HepG2 (cell line): ENCODE results near the gene ESF1. TPM values are rescaled to one million over a fixed set of nuclear protein-coding genes. Genes with fewer than 3 reads are reported as not detected.

ENCODE experiments used
- ARHGAP35 ChIP-seq: sonication (generic); formaldehyde crosslinking; IDR thresholded peaks from 2 replicates; pipeline ENCODE4 v1.9.0; 2022; ENCODE audit warnings: mild to moderate bottlenecking, inconsistent platforms, moderate library complexity, missing genetic modification reagents, borderline replicate concordance
- CCAR2 ChIP-seq: fragments of 200-400 bp; formaldehyde crosslinking; optimal IDR thresholded peaks from 2 replicates; pipeline ENCODE3; 2018; ENCODE audit warnings: low read depth, mild to moderate bottlenecking, low read length, moderate library complexity
- EEA1 ChIP-seq: sonication (generic); formaldehyde crosslinking; IDR thresholded peaks from 2 replicates; pipeline ENCODE4 v1.5.1; 2020; ENCODE audit warnings: mild to moderate bottlenecking, missing genetic modification reagents, borderline replicate concordance
- ETS1 ChIP-seq: sonication (generic); formaldehyde crosslinking; IDR thresholded peaks from 2 replicates; pipeline ENCODE4 v1.4.0; 2020; ENCODE audit warnings: missing genetic modification reagents
- HES4 ChIP-seq: sonication (generic); formaldehyde crosslinking; IDR thresholded peaks from 2 replicates; pipeline ENCODE4 v1.9.0; 2021; ENCODE audit warnings: mild to moderate bottlenecking, missing genetic modification reagents, borderline replicate concordance
- NR1H2 ChIP-seq: sonication (generic); formaldehyde crosslinking; IDR thresholded peaks from 2 replicates; pipeline ENCODE4 v1.8.1; 2022; ENCODE audit warnings: low read depth, missing genetic modification reagents, borderline replicate concordance
- POGK ChIP-seq: sonication (generic); formaldehyde crosslinking; conservative IDR thresholded peaks from 2 replicates; pipeline ENCODE4 v1.8.0; 2022; ENCODE audit warnings: mild to moderate bottlenecking, moderate library complexity, missing genetic modification reagents
- TBL1XR1 ChIP-seq: fragments of 150-350 bp; IDR thresholded peaks from 2 replicates; pipeline ENCODE4 v1.6.1; 2014; ENCODE audit warnings: borderline replicate concordance, low read length; ENCODE audit not compliant: partially characterized antibody
- USF2 ChIP-seq, 2 experiments: sonication (generic) in 1 of 2; formaldehyde crosslinking in 1 of 2; IDR thresholded peaks; 2 replicates each; pipeline versions ENCODE4 v1.5.1 to v1.6.1; 2011 to 2020; ENCODE audit warnings: borderline replicate concordance in 1 of 2, low read depth in 1 of 2, low read length in 1 of 2, mild to moderate bottlenecking in 1 of 2, missing genetic modification reagents in 1 of 2, moderate library complexity in 1 of 2
- ZIK1 ChIP-seq: sonication (generic); formaldehyde crosslinking; IDR thresholded peaks from 2 replicates; pipeline ENCODE4 v1.5.0; 2020; ENCODE audit warnings: mild to moderate bottlenecking, low read depth, missing genetic modification reagents, borderline replicate concordance
- ZKSCAN5 ChIP-seq: sonication (generic); formaldehyde crosslinking; IDR thresholded peaks from 2 replicates; pipeline ENCODE4 v1.5.1; 2020; ENCODE audit warnings: mild to moderate bottlenecking, missing genetic modification reagents
- ZNF253 ChIP-seq: sonication (generic); formaldehyde crosslinking; IDR thresholded peaks from 2 replicates; pipeline ENCODE4 v1.8.0; 2022; ENCODE audit warnings: mild to moderate bottlenecking, missing genetic modification reagents, borderline replicate concordance
- ZNF329 ChIP-seq: sonication (generic); formaldehyde crosslinking; IDR thresholded peaks from 2 replicates; pipeline ENCODE4 v1.9.0; 2021; ENCODE audit warnings: low read depth, mild to moderate bottlenecking, missing genetic modification reagents
- ZNF562 ChIP-seq: sonication (generic); formaldehyde crosslinking; IDR thresholded peaks from 2 replicates; pipeline ENCODE4 v1.8.0; 2022; ENCODE audit warnings: missing genetic modification reagents, borderline replicate concordance
- ZNF572 ChIP-seq: sonication (generic); formaldehyde crosslinking; IDR thresholded peaks from 2 replicates; pipeline ENCODE4 v1.5.1; 2020; ENCODE audit warnings: mild to moderate bottlenecking, missing genetic modification reagents
- polyA plus RNA-seq, 8 experiments: library from polyadenylated mRNA; depleted of rRNA in 3 of 8; stranded (reverse) in 7 of 8; unstranded in 1 of 8; fragments of >200 nt; fragmentation: Illumina TruSeq in 4 of 8; extraction: Trizol in 4 of 8; gene quantifications; 2 replicates each; pipeline versions ENCODE4 v1.2.1 to v1.2.3, GENCODE V29; 2011 to 2016; ENCODE audit warnings: low read depth in 4 of 8, missing spikeins in 1 of 8, mixed read lengths in 1 of 8; ENCODE audit not compliant: insufficient read depth in 1 of 8
- total RNA-seq, 5 experiments: library from RNA; depleted of rRNA; stranded (reverse); fragments of >200 nt; fragmentation: Illumina TruSeq; extraction: Trizol; gene quantifications; 2 replicates each; pipeline ENCODE4 v1.2.3, GENCODE V29; 2016; ENCODE audit warnings: low read depth in 1 of 5
- TF ChIP-seq, protein P1 (sequence below): sonication (generic); formaldehyde crosslinking; IDR thresholded peaks from 2 replicates; pipeline ENCODE4 v1.5.0; 2020; ENCODE audit warnings: missing genetic modification reagents
- TF ChIP-seq, protein P2 (sequence below): sonication (generic); formaldehyde crosslinking; IDR thresholded peaks from 2 replicates; pipeline ENCODE4 v1.4.0; 2020; ENCODE audit warnings: missing genetic modification reagents, mild to moderate bottlenecking, borderline replicate concordance

Gene ESF1
- total and polyA plus RNA-seq, 2 of the 13 experiments (the other 11 are each of a cell fraction or from before 2014, with no cell fraction given), result 7.3 to 66.9 TPM

GRCh38 chr20:13784893-13785715 is at the start of gene ESF1, which contains the start of gene NDUFAF5 (continued):
- TF ChIP-seq, protein P1, sequence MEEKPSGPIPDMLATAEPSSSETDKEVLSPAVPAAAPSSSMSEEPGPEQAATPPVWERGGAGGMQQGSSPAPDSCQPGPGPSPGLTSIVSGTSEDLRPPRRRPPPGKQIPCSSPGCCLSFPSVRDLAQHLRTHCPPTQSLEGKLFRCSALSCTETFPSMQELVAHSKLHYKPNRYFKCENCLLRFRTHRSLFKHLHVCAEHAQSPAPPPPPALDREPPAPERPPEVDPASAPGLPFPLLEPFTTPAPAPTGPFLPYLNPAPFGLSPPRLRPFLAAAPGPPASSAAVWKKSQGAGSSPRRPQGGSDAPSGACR (CRISPR knock-in tag), result no peak
- TF ChIP-seq ZNF253 (0 out of 2 replicates have a peak, but pooled peaks have one; percentile 86), POGK (CRISPR knock-in tag) (peak; percentile 93), HES4 (CRISPR knock-in tag) (0 out of 2 replicates have a peak, but pooled peaks have one; percentile 92), USF2 (IDR thresholded peaks at IDR 0.05; ENCODE audit: low read depth, low read length) (peak; percentile 98), USF2 (CRISPR knock-in tag; IDR thresholded peaks at IDR 0.05; ENCODE audit: borderline replicate concordance) (peak; percentile 98), NR1H2 (CRISPR knock-in tag) (no peak), ZIK1 (CRISPR knock-in tag) (peak; percentile 96), ZNF329 (CRISPR knock-in tag) (peak; percentile 88; the same call in 1 of the 2 replicates), CCAR2 (peak; percentile 95), ZNF572 (peak; percentile 91; the same call in 1 of the 2 replicates), TBL1XR1 (peak; percentile 76), EEA1 (peak; percentile 98; the same call in 1 of the 2 replicates), ARHGAP35 (peak; percentile 73), ETS1 (CRISPR knock-in tag) (no peak; the same call in 1 of the 2 replicates), ZKSCAN5 (peak; percentile 85), ZNF562 (CRISPR knock-in tag) (peak; percentile 82; the same call in 1 of the 2 replicates)
- TF ChIP-seq, protein P2, sequence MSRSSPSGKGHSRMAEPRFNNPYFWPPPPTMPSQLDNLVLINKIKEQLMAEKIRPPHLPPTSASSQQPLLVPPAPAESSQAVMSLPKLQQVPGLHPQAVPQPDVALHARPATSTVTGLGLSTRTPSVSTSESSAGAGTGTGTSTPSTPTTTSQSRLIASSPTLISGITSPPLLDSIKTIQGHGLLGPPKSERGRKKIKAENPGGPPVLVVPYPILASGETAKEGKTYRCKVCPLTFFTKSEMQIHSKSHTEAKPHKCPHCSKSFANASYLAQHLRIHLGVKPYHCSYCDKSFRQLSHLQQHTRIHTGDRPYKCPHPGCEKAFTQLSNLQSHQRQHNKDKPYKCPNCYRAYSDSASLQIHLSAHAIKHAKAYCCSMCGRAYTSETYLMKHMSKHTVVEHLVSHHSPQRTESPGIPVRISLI, result no peak
